Left colon (tissue), 2 donors: Measurements from ENCODE around the gene NME3. TPM values are rescaled to one million over a fixed set of nuclear protein-coding genes. Genes with fewer than 3 reads are reported as not detected.

Experiments used
- ATAC-seq: fragments of 200-7000 bp; cut with Tn5 transposase; one replicate; pipeline ENCODE4 v1.9.1; 2020; ENCODE audit warnings: mild to moderate bottlenecking, moderate library complexity
- DNase-seq, 2 donors: peaks; one replicate each; pipeline ENCODE4 v3.0.0-alpha.2; 2020
- intact Hi-C, 2 donors: fragments of 100-400 bp; cut with DNase I in 1 of 2; cut with micrococcal nuclease in 1 of 2; formaldehyde crosslinking; loops; one replicate each; pipeline versions ENCODE4 v1.11.2 to v1.14.0; 2022; cut with DNase I, micrococcal nuclease
- total RNA-seq, 2 donors: library from RNA; stranded (reverse); fragmentation: NEBNext Ultra II Directional; extraction: Animal tissue kit (Norgen Biotek cat#: 25700); gene quantifications; one replicate each; pipeline ENCODE4 v1.2.1, GENCODE V29; 2021
- donor health status: DM: no; HTN: no; CAD: no.
- donor health status: DM: yes; HTN: yes; CAD: no.

The NME3 gene
- total RNA-seq, 2 donors from 2014 or later = 59.5 to 62.9 TPM

DNA sequence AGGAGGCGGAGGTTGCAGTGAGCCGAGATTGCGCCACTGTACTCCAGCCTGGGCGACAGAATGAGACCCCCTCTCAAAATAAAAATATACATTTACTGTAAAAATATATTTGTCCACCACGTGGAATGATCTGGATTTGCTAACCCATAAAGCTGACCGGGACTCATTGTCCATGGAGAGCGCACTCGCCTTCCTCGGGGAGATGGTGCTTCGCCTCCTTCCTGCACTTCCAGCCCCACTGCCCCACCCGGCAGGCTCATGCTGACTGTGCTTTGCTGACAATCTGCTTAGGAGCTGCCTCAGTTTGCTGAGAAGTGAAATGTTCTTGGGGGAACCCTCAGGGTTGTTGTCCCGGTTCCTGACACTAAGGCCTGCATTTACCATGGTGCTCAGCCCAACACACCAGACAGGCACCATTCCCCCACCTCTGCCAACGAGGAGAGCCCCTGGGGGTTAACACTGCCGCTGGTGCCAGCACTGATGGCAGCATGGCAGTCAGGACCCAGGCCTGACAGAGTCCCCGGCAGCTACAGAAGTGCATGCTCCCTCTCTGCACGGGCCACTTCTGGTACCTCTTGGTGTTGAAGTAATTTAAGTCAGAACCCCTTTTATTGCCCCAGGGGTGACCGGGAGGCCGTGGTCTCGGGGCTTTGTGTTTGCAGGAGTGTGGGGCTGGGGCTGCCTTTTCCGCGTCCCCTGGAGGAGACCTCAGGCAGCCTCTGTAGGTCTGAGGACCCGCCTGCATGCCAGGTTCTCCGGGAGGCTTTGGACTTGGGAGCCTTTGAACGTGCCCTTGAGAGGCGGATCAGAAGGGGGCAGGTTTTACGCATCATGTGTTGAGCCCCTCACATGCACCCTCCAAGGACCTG is 13.9 kb upstream of the NME3 start:
- ATAC-seq (no peak), DNase-seq (peak in 1 of 2 donors; percentile 25)
- intact Hi-C loops = no loop called here

DNA sequence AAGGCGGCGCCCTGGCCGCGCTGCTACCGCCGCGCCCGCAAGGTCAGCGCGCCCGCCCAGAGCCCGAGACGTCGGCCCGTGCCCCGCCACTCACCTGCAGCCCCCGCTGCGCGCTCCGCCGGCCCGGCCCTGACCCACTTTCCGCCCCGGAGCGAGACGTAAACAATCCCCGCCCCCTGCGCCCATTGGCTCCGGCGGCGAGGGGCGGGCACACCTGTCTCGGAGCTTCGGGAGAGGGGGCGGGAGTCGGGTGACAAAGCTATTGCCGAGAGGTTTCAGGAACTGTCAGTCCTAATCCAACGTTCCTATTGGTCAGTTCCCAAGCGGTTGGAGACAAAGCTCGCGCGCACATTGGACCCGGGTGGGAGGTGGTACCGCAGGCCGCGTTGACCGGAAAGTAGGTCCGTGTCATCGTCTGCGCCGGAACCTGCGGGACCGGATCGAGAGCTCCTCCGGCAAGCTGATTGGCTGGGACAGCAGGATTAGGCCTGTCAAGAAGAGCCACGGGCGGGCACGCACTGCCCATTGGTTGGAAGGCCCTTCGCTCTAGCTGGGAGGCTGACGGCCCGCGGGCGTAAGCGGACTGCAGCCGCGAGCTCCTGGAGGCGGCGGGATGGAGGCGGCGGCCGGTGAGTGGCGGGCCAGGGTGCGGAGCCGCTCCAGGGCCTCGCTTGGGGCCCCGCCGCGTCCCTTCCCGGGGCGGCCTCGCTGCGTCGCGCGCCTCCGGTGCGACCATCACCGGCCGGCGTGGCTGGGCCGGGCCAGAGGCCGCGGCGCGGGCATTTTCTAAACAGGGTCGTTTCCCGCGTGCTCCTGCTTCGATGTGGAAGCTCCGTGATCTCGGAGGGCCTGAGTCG is 11.3 kb upstream of the NME3 start, which contains the start of the genes NUBP2 and SPSB3:
TSS of gene NUBP2 (plus strand) at position 553 of the 857 bp plus-strand sequence. CDS start at position 614, 61 bp downstream.
TSS of gene SPSB3 (minus strand) at position 164 of the 857 bp plus-strand sequence. CDS start 1,088 bp downstream, outside the sequence.
- intact Hi-C loops = no loop called here
- peak; percentile 83 for ATAC-seq

DNA sequence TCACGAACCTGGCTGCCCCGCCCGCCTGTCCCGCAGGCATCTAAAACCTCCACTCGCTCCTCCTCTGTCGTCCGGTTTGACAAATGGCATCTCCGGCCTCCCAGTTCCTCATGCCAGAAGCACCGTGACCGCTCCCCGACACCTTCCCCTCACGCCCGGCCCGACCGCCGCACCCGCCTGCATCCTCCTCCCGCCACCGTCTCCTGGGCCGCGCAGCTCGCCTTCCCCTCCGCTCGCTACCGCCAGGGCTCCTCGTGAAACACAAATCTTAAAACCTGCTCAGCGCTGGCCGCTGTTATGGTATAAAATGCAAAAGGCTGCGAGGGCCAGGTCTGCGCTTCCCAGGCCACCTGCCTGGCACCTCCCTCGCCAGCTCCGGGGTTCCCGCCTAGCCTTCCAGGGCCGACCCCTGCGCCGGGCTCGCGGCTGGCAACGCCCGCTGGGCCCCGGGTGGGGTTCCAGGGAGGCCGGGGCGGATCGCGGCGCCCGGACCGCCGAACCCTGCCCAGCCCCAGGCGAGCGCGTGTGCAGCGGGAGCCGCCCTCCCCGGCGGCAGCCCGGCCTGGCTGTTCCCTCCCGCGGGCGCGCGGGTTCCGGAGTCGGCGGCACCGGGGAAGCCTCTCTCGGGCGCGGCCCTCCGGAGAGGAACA is 10.5 kb upstream of the NME3 start:
- ATAC-seq (peak; percentile 39), DNase-seq (peak; percentile 38 to 53)
- intact Hi-C loops = no loop called here

More for the DNA sequence above, 11.3 kb upstream of the NME3 start, which contains the start of the genes NUBP2 and SPSB3:
- DNase-seq = peak; percentile 99 to 100

DNA sequence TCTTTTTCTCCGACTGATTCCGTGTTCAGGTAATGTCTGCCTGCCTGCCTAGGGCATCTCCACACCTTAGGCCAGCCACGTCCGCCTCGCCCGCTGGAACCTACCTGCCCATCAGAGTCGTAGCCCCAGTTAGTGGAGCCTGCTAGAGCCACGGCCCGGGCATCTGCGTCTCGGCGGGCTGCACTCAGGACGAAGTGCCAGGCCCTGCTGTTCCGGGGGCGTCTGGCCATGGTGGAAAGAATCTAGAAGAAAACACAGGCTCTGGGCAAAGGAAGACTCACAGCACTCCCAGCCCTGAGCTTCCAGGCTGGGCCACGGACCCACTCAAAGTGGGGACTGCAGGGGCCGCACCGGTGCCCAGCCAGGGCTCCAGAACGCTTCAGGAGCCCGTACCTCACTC is 9.9 kb upstream of the NME3 start:
- ATAC-seq (no peak), DNase-seq (peak; percentile 18 to 26)
- intact Hi-C loops = no loop called here

DNA sequence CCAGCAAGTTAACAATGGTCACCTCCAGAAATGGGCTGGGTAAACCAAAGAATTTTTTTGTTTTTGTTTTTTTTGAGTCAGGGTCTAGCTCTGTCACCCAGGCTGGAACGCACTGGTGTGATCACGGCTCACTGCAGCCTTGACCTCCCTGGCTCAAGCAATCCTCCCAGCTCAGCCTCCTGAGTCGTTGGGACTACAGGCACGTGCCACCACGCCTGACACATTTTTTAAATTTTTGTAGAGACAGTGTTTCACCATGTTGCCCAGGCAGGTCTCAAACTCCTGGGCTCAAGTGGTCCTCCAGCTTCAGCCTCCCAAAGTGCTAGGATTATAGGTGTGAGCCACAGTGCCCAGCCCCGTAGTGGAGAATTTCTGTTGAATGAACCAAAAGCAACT is 9.3 kb upstream of the NME3 start:
- ATAC-seq (no peak), DNase-seq (no peak)
- intact Hi-C loops = no loop called here

DNA sequence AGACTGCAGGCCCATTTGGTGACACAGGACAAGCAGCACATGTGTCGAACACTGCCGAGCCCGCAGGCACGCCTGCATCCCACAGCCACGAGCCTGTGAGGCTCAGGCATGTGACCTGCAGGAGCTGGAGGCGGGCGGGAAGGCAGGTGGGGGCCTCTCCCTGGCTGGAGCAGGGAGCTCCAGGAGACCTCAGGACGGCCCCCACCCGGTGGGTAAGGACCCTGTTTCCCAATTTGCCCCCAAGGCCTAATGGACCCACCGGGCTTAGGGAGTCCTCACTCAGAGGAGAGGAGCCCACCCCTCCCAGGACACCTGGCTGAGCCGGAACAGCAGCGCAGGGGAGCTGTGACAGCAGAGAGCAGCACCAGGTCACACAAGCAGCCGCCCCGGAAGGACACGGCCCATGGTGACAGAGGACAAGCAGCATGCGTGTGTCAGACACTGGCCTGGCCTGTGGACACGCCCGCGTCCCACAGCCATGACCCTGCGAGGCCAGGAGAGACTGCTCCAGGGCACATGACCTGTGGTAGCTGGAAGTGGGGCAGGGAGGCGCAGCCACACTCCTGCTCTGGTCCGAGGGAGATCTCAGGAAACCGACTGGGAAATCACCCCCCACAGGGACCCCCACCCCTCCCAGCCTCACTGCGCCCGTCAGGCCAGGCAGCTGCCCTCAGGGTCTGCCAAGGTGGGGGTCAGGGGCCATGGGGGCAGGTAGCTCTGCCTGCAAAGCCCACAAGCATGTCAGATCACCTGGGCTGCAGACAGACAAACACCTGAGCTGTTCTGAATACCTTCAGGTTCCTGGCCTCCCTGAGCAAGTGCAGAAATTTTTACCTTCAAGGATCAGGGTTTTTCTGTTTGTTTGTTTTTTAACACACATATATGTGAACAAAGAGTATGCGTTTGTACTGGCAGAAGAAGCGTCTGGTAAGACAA is 8.7 kb upstream of the NME3 start:
- DNase-seq (peak; percentile 21 to 24), ATAC-seq (no peak)
- intact Hi-C loops = no loop called here

DNA sequence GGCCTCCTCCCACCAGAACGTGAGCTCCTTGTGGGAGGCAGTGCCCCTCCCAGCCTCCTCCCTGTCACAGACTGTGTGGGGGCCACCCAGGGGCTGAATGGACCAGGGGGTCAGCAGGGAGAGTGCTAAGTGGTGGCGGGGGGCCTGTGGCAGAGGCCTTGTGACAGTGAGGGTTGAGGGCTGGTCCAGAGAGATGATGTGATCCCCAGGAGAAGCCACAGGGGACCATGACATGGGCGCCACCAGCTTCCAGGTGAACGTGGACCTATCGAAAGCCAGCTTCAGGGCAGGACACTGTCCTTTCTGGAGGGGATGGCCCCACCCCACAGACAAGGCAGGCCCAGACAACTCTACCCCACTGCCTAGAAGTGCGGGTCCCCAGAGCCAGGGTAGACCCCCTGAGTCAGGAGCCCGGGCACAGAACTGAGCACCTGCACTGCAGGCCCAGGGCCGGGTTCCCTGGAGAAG is 7.9 kb upstream of the NME3 start:
- intact Hi-C loops = no loop called here
- ATAC-seq (no peak), DNase-seq (peak in 1 of 2 donors; percentile 21)

DNA sequence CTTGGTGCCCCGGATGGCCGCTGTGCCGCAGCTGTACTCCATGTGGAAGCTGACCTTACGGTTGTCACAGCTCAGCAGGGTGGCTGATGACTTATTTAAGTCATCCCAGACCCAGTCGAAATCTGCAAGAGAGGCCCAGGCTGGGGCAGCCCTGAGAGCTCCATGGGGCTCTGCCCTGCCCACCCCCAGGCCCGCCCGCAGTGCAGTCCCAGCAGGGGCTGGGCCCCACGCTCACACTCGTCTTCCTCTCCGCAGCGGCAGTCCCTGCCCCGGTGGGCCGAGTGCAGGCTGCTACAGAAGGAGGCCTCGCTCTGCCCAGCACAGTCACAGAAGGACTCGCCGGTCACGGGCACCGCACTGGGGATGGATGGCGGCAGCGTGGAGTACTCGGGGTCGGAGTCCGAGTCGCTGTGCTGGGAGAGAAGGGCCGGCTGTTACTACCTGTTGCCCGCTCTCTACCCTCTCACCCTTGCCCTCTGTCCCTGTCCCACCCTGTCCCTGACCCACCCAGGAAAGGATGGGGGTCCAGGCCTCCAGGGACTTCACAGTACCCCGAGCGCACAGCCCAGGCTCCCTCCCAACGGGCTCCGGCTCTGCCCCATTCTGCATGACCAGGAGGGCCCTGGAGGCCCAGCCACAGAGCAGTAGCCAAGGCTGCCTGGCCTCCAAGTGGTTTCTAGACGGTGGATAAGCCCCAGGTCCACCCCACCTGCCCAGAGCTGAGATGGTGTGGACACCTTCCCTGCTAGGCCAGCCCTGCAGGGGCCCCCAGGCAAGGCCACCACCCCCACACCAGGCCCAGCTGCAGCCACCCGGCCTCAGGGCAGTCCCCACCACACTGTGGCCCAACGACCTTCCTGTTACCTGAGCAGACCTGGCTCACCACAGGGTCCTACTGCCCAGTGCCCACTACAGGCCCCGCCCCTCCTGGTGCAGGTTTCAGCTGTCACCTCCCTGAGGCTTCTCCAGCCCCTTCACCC is 7.1 kb upstream of the NME3 start:
- intact Hi-C loops = no loop called here
- no peak for ATAC-seq
- DNase-seq = peak; percentile 7 to 22

DNA sequence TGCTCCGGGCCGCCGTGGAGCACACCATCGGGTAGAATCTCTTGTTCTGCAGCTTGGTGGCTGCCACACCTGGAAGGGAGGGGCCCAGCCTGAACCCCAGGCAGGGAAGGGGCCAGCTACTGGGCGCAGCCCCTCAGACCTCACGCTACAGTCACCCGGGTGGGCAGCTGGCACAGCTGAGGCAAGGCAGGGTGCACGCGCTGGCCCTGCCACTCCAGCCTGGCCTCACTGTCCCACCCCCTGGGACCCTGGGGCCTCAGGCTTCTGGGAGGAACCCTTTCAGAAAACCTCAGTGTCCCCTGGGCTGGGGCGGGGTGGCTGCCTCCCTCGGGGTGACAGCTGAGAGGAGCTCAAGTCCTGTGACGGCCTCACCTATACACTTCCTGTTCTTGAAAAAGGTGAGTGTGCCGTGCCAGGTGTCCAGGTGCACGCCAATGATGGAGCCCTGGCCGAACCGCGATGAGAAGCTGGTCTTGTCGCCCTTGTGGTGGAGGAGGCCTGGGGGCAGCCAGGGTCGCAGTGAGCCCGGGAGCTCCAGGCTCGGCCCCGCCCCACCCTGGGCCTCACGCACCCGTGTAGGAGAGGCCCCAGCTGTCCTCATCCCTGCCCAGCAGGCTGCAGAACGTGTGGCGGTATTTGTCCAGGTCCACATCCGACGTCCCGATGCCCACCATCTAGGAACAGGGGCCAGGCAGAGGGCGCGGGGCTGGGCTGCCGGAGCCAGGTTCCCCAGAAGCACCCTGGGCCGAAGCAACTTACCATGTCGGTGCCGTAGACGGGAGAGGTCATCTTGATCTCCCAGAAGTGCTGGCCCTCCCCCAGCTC is 6.2 kb upstream of the NME3 start:
- intact Hi-C loops = no loop called here
- peak; percentile 4 to 16 for DNase-seq
- ATAC-seq = no peak

DNA sequence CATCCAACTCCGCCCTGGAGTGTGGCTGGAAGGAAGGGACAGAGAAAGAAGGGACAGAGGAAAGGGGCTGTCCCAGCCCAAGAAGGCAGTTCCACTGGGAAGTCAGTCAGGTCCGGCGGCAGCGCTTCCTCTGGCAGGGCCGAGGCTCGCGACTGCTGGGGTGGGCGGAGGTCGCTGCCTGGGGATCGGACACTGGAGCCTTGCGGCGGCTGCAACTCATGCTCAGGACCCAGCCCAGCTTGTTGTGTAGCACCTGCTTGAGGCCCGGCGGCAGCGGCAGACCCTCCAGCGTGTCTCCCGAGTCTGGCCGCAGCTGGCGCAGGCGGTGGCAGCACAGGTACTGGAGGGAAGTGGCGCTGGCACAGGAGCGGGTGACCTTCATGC is 5.6 kb upstream of the NME3 start:
- ATAC-seq (no peak), DNase-seq (no peak)
- intact Hi-C loops = no loop called here

DNA sequence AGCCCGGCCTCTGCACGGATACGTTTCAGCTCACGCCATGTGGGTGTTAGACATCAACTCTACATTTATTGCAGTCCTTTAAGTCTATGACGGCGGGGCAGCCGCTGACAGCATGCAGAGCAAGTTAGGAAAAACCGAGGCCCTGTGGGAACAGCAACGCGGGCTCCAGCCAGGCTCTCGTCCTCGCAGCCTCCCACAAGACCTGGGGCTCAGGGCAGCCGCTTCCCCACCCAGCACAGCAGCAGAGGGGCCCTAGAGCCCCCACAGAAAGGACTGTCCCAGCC is 5.3 kb upstream of the NME3 start:
- ATAC-seq (no peak), DNase-seq (no peak)
- intact Hi-C loops = no loop called here

DNA sequence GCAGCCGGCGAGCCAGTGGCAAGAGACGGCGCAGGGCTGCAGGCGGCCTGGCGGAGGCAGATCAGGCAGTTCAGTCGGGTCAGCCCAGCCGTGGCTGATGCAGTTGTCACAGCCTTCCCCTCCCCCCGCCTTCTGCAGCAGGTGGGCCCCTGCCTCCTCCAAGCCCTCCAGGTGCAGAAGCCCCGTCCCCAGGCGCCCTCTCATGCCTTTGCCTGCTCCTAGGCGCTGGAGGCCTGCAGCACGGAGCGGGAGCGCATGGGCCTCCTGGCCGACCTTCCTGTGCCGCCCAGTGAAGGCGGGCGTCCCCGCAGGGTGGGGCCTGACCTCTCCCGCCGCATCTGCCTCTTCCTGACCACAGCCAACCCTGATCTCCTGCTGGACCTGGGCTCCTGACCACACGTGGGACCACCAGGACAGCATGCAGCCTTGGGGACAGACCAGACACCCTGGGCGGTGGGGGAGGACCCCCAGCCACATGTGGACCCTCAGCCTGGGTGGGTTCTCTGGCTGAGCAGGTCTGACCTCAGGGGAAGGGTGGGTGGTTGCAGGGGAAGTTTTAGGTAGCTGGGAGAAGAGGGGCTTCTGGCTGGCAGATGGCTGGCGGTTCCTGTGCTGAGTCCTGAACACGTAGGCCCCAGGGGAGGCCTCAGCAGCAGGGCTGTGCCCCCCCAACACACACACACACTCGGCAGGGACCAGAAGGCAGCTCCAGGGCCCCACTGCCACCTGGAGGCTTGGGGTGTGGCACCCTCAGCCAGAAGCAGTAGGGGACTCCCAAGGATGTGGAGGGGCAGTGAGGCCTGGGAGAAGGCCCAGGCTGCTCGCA is 4.7 kb upstream of the NME3 start:
- no peak for DNase-seq
- intact Hi-C loops = no loop called here

DNA sequence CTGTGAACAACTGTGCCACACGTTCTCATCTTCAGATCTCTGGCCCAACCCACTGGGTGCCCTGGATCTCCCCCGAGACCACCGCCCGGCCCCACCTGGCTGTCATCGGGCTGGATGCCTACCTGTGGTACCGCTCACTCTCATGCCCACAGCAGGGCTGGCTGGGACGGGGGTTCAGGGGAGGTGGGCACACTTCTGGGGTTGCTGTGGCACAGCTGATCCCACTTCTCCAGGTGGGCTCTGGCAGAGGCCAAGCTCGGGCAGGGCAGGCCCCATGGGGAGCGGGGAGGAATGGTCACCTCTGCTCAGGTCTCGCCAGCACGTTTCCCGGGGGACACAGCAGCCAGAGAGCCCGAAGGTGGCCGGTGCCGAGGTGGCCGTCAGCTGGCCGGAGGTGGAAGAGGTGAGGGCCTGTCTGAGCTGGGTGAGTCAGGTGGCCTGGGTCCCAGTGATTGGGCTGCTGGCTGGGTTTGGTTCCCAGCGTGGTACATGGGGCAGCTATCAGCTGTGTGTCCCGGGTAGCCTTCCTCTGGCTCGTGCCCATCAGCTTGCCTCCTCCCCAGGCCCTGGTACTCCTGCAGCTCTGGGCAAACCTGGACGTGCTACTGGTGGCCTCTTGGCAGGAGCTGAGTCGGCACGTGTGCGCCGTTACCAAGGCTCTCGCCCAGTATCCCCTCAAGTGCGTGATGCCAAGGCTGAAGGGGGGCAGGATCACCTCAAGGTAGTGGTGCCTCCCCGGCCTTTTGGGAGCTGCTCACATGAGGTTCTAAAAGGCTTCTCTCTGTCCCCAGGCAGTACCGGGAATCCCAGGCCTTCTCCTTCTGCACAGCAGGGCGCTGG is 3.9 kb upstream of the NME3 start:
- ATAC-seq (no peak), DNase-seq (no peak)
- intact Hi-C loops = no loop called here

More for the DNA sequence above, 4.7 kb upstream of the NME3 start:
- no peak for ATAC-seq

DNA sequence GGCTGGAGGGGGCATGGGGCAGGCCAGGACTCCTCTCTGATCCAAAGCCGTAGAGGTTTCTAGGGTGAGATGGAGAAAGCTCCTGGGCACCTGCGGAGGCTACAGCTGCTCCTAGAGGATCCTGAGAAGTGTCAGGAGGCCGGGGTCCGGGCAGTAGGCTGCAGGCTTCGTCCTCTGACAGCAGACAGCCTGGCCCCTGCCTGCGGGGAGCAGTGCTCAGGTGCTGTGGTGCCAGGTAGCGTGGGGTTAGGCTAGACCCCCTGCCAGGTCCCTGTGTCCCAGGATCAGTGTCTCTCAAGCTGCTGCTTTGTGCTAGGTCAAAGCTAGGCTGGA is 3.1 kb upstream of the NME3 start:
- intact Hi-C loops = no loop called here
- DNase-seq (no peak), ATAC-seq (no peak)
